A549 (cell line): ENCODE measurements around the gene MOSPD3. TPM values are rescaled to one million over a fixed set of nuclear protein-coding genes. Genes with fewer than 3 reads are reported as not detected.

ENCODE experiments used
- ATAC-seq, 2 experiments: fragments of 200-7000 bp in 1 of 2; fragments of >200 bp in 1 of 2; cut with Nextera tagmentation in 1 of 2; cut with Tn5 transposase in 1 of 2; 3 replicates each; pipeline versions ENCODE4 v1.8.0 to v1.9.1; 2018 to 2020; ENCODE audit warnings: mild to moderate bottlenecking in 1 of 2, moderate library complexity in 1 of 2
- CTCF ChIA-PET: fragments of 300-600 bp; sonication (Branson Sonifier 250); formaldehyde crosslinking; extraction: SDS; loops from one replicate; lab custom pipeline; 2021; ENCODE audit warnings: antibody characterized with exemption, inconsistent platforms; lab: Yijun Ruan, JAX
- POLR2A ChIA-PET: fragments of 350-600 bp; formaldehyde crosslinking; extraction: SDS; loops from one replicate; lab custom pipeline; 2021; ENCODE audit warnings: antibody characterized with exemption, inconsistent platforms; lab: Yijun Ruan, JAX
- DNase-seq, 2 experiments: peaks; one replicate each; pipeline versions ENCODE4 v3.0.0 to v3.0.0-alpha.2; 2011 to 2016; ENCODE audit warnings: low read depth in 1 of 2, low spot score in 1 of 2
- FAIRE-seq: peaks from 2 replicates; lab custom pipeline; 2011; peaks lifted over from hg19 to GRCh38; lab: Jason Lieb, UNC
- H3K27ac ChIP-seq, 2 experiments: fragments of >200 bp; sonication (Bioruptor Twin); formaldehyde crosslinking; 3 replicates each; pipeline ENCODE4 v1.5.1; 2016 to 2017
- H3K4me1 ChIP-seq: fragments of >200 bp; sonication (Bioruptor Twin); formaldehyde crosslinking; 3 replicates; pipeline ENCODE4 v1.6.1; 2016
- H3K4me2 ChIP-seq: fragments of >200 bp; sonication (Bioruptor Twin); formaldehyde crosslinking; 3 replicates; pipeline ENCODE4 v1.6.1; 2016
- H3K4me3 ChIP-seq: fragments of >200 bp; sonication (Bioruptor Twin); formaldehyde crosslinking; 3 replicates; pipeline ENCODE4 v1.5.1; 2016
- H3K9me3 ChIP-seq: fragments of >200 bp; sonication (Bioruptor Twin); formaldehyde crosslinking; 3 replicates; pipeline ENCODE4 v1.6.1; 2016
- ATOH8 ChIP-seq: fragments of 250-450 bp; sonication (Bioruptor Pico); IDR thresholded peaks from 2 replicates; pipeline ENCODE4 v1.5.0; 2020; ENCODE audit warnings: low read depth, mild to moderate bottlenecking, moderate library complexity
- EHF ChIP-seq: fragments of 250-450 bp; sonication (Bioruptor Pico); IDR thresholded peaks from 2 replicates; pipeline ENCODE4 v1.5.0; 2020; ENCODE audit warnings: mild to moderate bottlenecking
- FOSL2 ChIP-seq, 2 experiments: fragments of 450-650 bp in 1 of 2; fragments of >200 bp in 1 of 2; sonication (Bioruptor Twin) in 1 of 2; formaldehyde crosslinking; IDR thresholded peaks; 2 replicates each; pipeline versions ENCODE4 v1.5.0 to v1.6.1; 2016 to 2020; ENCODE audit warnings: mild to moderate bottlenecking in 1 of 2, moderate library complexity in 1 of 2
- JUN ChIP-seq, 2 experiments: fragments of >200 bp; sonication (Bioruptor Twin); formaldehyde crosslinking; IDR thresholded peaks; 2 replicates in 1 of 2; 3 replicates in 1 of 2; pipeline ENCODE4 v1.6.1; 2016 to 2017
- MAX ChIP-seq: IDR thresholded peaks from 2 replicates; pipeline ENCODE4 v1.6.1; 2012
- MAZ ChIP-seq: fragments of 150-350 bp; IDR thresholded peaks from 2 replicates; pipeline ENCODE4 v1.6.1; 2014; ENCODE audit warnings: antibody characterized with exemption, low read depth, low read length, borderline replicate concordance
- MYC ChIP-seq: IDR thresholded peaks from 2 replicates; pipeline ENCODE4 v1.6.1; 2012; ENCODE audit warnings: mild to moderate bottlenecking, inconsistent platforms, low read length, improper control_type of control experiment, borderline replicate concordance
- NR3C1 ChIP-seq: fragments of >200 bp; sonication (Bioruptor Twin); formaldehyde crosslinking; IDR thresholded peaks from 3 replicates; pipeline ENCODE4 v1.6.1; 2017
- PBX3 ChIP-seq: IDR thresholded peaks from 2 replicates; pipeline ENCODE4 v1.6.1; 2012
- PHF8 ChIP-seq: fragments of 200-600 bp; sonication (generic); IDR thresholded peaks from 2 replicates; pipeline ENCODE4 v1.6.1; 2016; ENCODE audit warnings: low read depth, mild to moderate bottlenecking, antibody characterized with exemption, moderate library complexity, borderline replicate concordance
- POLR2A ChIP-seq: IDR thresholded peaks from 2 replicates; pipeline ENCODE4 v1.6.1; 2012; ENCODE audit warnings: mild to moderate bottlenecking, low read length
- RFX5 ChIP-seq: fragments of 450-650 bp; IDR thresholded peaks from 2 replicates; pipeline ENCODE4 v1.7.1; 2014; ENCODE audit warnings: antibody characterized with exemption, mild to moderate bottlenecking, moderate library complexity
- SMC3 ChIP-seq: fragments of >200 bp; sonication (Bioruptor Twin); formaldehyde crosslinking; IDR thresholded peaks from 3 replicates; pipeline ENCODE4 v1.6.1; 2018; ENCODE audit warnings: inconsistent platforms
- TFCP2L1 ChIP-seq: fragments of 250-450 bp; sonication (Bioruptor Pico); IDR thresholded peaks from 2 replicates; pipeline ENCODE4 v1.5.0; 2021; ENCODE audit warnings: mild to moderate bottlenecking
- TP53 ChIP-seq: fragments of 250-450 bp; sonication (Bioruptor Pico); IDR thresholded peaks from 2 replicates; pipeline ENCODE4 v1.5.0; 2021; ENCODE audit warnings: mild to moderate bottlenecking, moderate library complexity
- USF2 ChIP-seq: fragments of 450-650 bp; IDR thresholded peaks from 2 replicates; pipeline ENCODE4 v1.6.1; 2014; ENCODE audit warnings: antibody characterized with exemption
- WGBS: methylation state at CpG from one replicate; pipeline ENCODE4 v1.1.6; 2017; ENCODE audit errors: missing lambda C conversion rate; 5-methylcytosine and 5-hydroxymethylcytosine counted together
- polyA plus RNA-seq, 4 experiments: library from polyadenylated mRNA; depleted of rRNA in 3 of 4; stranded (reverse); fragments of >200 nt; fragmentation: RNase III in 1 of 4; extraction: RNeasy Plus Mini Kit Qiagen cat#74134 plus additional on column Dnase treatment in 1 of 4; gene quantifications; 2 replicates in 3 of 4; 3 replicates in 1 of 4; pipeline ENCODE4 v1.2.3, GENCODE V29; 2011 to 2017
- TF ChIP-seq, protein P1 (sequence below): IDR thresholded peaks from 2 replicates; pipeline ENCODE4 v1.6.1; 2012; ENCODE audit warnings: low read depth, borderline replicate concordance
- TF ChIP-seq, protein P2 (sequence below): fragments of >200 bp; sonication (Bioruptor Twin); formaldehyde crosslinking; IDR thresholded peaks from 3 replicates; pipeline ENCODE4 v1.6.1; 2016
- TF ChIP-seq, protein P3 (sequence below): fragments of 200-600 bp; sonication (generic); IDR thresholded peaks from 2 replicates; pipeline ENCODE4 v1.6.1; 2016; ENCODE audit warnings: antibody characterized with exemption, mild to moderate bottlenecking, moderate library complexity
- TF ChIP-seq, protein P4 (sequence below): fragments of >200 bp; sonication (Bioruptor Twin); formaldehyde crosslinking; IDR thresholded peaks from 3 replicates; pipeline ENCODE4 v1.5.1; 2016

The MOSPD3 gene
- polyA plus RNA-seq, 2 of the 4 experiments (the other 2 are of a cell fraction), result 6.1 to 14.8 TPM

DNA sequence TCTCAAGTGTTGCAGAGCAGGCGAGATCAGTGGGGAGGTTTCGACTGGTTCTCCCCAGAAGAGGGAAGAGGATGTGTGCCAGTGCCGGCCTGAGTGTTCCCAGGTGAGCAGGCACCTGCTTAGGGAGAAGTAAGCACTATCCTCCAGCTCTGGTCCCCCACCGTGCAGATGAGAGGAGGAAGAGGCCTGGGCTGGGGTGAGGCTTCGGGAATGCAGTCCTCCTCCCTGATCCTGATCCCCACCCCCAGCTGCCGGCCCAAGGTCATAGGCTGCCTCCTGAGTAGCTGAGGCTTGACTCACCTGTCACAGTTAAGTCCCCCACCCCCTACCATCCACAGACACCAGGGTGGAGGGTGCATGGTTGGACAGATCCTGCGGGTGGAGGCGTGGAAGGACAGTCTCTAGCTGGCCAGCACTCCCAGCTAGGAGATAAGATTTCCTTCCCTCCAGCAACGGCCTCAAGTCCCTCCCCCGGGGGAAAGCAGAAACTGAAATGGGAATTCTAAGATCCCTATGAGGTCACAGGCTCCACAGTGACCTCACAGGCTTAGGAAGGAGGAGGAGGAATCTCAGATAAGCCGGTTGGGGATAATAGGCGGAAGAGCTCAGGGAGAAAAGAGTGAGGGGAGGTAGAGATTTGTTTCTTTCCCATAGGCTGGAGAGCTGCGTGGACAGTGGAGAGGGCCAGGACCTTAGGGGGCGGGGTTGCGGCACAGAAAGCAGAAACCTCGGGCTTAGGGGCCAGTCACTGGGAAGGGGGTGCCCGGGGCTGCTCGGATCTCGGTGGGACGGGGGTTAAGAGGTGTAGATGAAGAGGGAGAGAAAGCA lies 27.4 kb upstream of the MOSPD3 start:
- ATAC-seq, result no peak
- ChIA-PET POLR2A (interaction anchor here (0.5 to 2.4 kb wide), 8 partner anchors 8 to 156 kb away, joined by 4 to 21 read pairs (median 10); partner anchors contain the start of genes AGFG2, GNB2, MEPCE and ZCWPW1), CTCF (interaction anchor here (0.9 to 10.1 kb wide), 10 partner anchors 8 to 267 kb away, joined by 3 to 135 read pairs (median 4); partner anchors contain the start of gene SLC12A9)
- peak overlapping the region; percentile 96 for H3K4me2 ChIP-seq
- DNase-seq, result peak in 1 of 2 experiments; percentile 35
- no peak for FAIRE-seq
- 29% methylated on average over 18 of the region's 20 CpGs for WGBS
- H3K27ac ChIP-seq, result peak overlapping the region; percentile 95 to 99; a peak in 4 of 6 replicates
- peak overlapping the region; percentile 99 for H3K4me3 ChIP-seq
- no peaks in the 10 kb centered on the region for H3K9me3 ChIP-seq
- no peak for TF ChIP-seq EHF (CRISPR knock-in tag)
- TF ChIP-seq TP53 (CRISPR knock-in tag), result 0 out of 2 replicates have a peak, but pooled peaks have one; percentile 12
- TF ChIP-seq FOSL2 (IDR thresholded peaks at IDR 0.05), result no peak
- TF ChIP-seq FOSL2 (CRISPR knock-in tag; IDR thresholded peaks at IDR 0.05), result 0 out of 2 replicates have a peak, but pooled peaks have one; percentile 3
- H3K4me1 ChIP-seq, result peaks cover 15% of the 10 kb centered on the region

DNA sequence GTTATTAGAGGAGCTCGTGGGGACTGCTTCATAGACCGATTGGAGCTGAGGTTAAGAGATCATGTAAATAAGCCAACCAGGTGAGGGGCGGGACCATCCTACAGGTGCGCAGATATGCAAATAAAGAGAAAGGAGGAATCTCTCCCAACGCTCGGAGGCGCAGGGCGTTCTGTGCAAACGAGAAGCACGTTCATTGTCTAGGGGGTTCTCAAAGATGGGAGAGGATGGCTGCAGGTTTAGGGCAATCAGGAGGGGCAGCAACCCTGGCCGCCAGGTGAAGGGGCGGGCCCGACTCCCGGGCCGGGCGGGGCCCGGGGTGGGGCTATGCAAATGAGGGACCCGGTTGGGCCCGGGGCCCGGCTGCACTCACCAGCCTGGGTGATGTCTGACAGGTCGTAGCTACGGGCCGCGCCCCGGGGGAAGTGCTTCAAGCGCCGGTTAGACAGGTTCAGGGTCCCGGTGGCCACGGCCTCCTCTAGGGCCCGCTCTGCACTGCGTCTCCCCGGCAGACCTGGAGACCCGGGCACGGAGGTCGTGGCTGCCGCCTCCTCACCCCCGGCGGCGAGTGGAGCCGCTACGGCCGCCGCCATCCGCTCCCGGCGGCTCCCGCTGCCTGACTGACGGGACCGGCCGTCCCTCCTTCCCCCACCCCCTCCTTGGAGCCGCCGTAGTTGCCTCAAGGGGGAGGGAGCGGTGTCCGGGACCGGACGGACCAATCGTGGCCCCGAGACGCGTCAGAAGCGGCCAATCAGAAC lies 26.7 kb upstream of the MOSPD3 start, which contains the start of gene LRCH4:
Gene LRCH4, minus strand, starts transcription at position 619 of the 755 bp plus-strand sequence. Its CDS starts 29 bp downstream, at position 590.
- WGBS, result under 1% methylated on average over 24 of the region's 61 CpGs
- peak within 1 kb of the TSS; percentile 96 for H3K4me2 ChIP-seq
- no peaks in the 10 kb centered on the region for H3K9me3 ChIP-seq
- POLR2A ChIA-PET, result interaction anchor here (0.5 to 2.4 kb wide), 38 partner anchors 9 to 557 kb away, joined by 3 to 28 read pairs (median 4); partner anchors contain the start of genes AGFG2, GNB2, MEPCE and MOSPD3
- FAIRE-seq (no peak), ATAC-seq (peak; percentile 41 to 60), DNase-seq (peak; percentile 42 to 74)
- CTCF ChIA-PET, result interaction anchor here (0.9 to 10.1 kb wide), 17 partner anchors 9 to 267 kb away, joined by 3 to 135 read pairs (median 4); partner anchors contain the start of genes POP7 and SLC12A9
- peak within 1 kb of the TSS; percentile 95 to 99 for H3K27ac ChIP-seq
- peaks cover 15% of the 10 kb centered on the region for H3K4me1 ChIP-seq
- H3K4me3 ChIP-seq, result peak within 1 kb of the TSS; percentile 99
- TF ChIP-seq PBX3 (no peak; the same call in 1 of the 2 replicates), SMC3 (0 out of 3 replicates have a peak, but pooled peaks have one; percentile 10), PHF8 (peak; percentile 100), JUN (IDR thresholded peaks at IDR 0.05) (peak; percentile 44 to 90; a peak in 3 of 5 replicates), MAZ (peak; percentile 89), MYC (0 out of 2 replicates have a peak, but pooled peaks have one; percentile 8), TFCP2L1 (0 out of 2 replicates have a peak, but pooled peaks have one; percentile 86), NR3C1 (no peak), USF2 (peak; percentile 32; the same call in 1 of the 2 replicates), ATOH8 (no peak), POLR2A (peak; percentile 97), MAX (peak; percentile 50; the same call in 1 of the 2 replicates), RFX5 (no peak)
- TF ChIP-seq, protein P1, sequence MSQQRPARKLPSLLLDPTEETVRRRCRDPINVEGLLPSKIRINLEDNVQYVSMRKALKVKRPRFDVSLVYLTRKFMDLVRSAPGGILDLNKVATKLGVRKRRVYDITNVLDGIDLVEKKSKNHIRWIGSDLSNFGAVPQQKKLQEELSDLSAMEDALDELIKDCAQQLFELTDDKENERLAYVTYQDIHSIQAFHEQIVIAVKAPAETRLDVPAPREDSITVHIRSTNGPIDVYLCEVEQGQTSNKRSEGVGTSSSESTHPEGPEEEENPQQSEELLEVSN, result no peak
- TF ChIP-seq, protein P2, sequence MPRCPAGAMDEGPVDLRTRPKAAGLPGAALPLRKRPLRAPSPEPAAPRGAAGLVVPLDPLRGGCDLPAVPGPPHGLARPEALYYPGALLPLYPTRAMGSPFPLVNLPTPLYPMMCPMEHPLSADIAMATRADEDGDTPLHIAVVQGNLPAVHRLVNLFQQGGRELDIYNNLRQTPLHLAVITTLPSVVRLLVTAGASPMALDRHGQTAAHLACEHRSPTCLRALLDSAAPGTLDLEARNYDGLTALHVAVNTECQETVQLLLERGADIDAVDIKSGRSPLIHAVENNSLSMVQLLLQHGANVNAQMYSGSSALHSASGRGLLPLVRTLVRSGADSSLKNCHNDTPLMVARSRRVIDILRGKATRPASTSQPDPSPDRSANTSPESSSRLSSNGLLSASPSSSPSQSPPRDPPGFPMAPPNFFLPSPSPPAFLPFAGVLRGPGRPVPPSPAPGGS, result peak; percentile 95
- TF ChIP-seq, protein P3, sequence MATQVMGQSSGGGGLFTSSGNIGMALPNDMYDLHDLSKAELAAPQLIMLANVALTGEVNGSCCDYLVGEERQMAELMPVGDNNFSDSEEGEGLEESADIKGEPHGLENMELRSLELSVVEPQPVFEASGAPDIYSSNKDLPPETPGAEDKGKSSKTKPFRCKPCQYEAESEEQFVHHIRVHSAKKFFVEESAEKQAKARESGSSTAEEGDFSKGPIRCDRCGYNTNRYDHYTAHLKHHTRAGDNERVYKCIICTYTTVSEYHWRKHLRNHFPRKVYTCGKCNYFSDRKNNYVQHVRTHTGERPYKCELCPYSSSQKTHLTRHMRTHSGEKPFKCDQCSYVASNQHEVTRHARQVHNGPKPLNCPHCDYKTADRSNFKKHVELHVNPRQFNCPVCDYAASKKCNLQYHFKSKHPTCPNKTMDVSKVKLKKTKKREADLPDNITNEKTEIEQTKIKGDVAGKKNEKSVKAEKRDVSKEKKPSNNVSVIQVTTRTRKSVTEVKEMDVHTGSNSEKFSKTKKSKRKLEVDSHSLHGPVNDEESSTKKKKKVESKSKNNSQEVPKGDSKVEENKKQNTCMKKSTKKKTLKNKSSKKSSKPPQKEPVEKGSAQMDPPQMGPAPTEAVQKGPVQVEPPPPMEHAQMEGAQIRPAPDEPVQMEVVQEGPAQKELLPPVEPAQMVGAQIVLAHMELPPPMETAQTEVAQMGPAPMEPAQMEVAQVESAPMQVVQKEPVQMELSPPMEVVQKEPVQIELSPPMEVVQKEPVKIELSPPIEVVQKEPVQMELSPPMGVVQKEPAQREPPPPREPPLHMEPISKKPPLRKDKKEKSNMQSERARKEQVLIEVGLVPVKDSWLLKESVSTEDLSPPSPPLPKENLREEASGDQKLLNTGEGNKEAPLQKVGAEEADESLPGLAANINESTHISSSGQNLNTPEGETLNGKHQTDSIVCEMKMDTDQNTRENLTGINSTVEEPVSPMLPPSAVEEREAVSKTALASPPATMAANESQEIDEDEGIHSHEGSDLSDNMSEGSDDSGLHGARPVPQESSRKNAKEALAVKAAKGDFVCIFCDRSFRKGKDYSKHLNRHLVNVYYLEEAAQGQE, result peak; percentile 26; the same call in 1 of the 2 replicates
- TF ChIP-seq, protein P4, sequence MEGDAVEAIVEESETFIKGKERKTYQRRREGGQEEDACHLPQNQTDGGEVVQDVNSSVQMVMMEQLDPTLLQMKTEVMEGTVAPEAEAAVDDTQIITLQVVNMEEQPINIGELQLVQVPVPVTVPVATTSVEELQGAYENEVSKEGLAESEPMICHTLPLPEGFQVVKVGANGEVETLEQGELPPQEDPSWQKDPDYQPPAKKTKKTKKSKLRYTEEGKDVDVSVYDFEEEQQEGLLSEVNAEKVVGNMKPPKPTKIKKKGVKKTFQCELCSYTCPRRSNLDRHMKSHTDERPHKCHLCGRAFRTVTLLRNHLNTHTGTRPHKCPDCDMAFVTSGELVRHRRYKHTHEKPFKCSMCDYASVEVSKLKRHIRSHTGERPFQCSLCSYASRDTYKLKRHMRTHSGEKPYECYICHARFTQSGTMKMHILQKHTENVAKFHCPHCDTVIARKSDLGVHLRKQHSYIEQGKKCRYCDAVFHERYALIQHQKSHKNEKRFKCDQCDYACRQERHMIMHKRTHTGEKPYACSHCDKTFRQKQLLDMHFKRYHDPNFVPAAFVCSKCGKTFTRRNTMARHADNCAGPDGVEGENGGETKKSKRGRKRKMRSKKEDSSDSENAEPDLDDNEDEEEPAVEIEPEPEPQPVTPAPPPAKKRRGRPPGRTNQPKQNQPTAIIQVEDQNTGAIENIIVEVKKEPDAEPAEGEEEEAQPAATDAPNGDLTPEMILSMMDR, result no peak
